Ammon's horn (tissue), 1 donor: ENCODE data around the gene CREM.
A peak's percentile ranks its signal among the peaks of the same experiment; 100 is the strongest.
"Not testable (repeated sequence)": the region's sequence is repeated elsewhere in the genome, so short reads cannot be mapped to it uniquely, and the experiment has no call there.

Experiments
- DNase-seq: peaks from one replicate; pipeline ENCODE4 v3.0.0-alpha.2; 2016; ENCODE audit warnings: low spot score

CREM gene

DNA sequence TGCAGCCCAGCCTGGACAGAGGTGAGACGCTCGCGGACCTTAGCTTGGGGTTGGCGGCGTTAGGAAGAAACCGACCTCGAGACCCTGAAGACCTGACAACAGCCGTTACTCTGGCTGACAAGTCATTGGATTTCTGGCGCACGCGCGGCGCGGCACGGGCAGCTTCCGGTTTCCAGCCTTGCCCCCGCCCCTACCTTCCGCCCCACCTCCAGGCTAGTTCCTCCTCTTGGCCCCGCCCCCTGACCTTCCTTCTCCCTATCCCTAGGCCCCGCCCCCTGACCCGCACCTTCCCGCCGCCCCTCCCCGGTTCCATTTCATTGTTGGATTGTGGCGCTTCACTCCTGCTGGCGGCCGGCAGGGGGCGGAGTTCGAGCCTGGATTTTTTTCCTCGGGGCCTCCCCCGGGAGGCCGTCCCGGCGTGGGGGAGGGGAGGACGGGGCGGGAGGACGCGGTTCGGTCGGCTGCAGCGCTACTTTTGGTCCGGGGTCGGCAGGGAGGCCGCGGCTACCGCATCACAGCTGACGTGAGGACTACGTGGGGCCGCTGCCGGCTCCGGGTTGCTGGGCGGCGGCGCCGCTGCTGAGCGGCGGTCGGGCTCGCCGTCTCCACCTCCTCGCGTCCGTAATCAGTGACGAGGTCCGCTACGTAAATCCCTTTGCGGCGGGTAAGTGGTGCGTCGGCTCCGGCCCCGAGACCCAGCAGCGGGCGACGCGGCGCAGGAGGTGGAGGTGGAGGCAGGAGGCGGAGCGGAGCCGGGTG, at the start of gene CREM:
TSS of gene CREM (plus strand) at position 317 of the 759 bp plus-strand sequence. CDS start 10,990 bp downstream, outside the sequence.
- peak; percentile 97 for DNase-seq

DNA sequence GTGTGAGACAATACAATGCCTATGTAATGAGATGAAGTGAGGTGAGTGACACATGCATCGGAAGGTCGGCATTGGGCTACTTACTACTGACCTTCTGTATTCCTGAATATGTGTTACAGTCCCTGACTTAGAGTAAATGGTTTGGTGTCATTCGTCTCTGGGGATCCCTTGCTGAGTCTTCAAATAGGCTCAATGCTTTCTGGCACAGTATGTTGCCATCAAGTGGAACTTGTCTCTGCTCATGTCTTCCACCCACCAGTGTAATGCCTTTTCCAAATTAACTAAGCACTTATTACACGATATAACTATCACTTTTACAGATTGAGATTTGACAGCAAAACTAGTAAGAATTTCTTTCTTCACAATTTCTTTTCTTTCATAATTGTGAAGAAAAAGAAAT, 47.4 kb upstream of the CREM start:
- DNase-seq = no peak

DNA sequence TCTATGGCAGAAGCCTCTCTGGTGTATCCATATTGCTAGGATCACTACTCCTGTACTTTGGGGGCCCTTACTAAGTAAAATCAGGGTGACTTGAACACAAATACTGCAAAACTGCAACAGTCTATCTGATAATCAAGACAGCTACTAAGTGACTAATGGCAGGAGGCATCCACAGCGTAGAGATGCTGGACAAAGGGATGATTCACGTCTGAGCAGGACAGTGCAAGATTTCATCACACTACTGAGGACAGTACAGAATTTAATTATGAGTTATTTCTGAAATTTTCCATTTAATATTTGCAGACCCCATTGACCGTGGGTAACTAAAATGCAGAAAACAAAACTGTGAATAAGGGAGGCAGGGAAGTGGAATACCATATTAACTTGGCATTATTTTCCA, 46.9 kb upstream of the CREM start:
- DNase-seq = peak; percentile 45

DNA sequence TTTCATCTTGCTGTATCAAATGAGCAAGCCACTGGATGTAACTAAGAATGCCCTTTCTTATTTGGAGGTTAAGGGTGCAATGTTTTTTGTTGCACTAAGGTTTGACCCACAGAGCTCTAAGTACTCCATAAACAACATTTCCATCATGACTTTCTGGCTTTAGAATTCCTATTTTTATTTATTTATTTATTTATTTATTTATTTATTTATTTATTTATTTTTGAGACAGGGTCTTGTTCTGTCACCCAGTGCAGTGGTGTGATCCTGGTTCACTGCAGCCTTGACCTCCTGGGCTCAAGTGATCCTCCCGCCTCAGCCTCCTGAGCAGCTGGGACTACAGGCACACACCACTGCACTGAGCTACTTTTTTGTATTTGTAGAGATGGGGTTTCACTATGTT, 46.4 kb upstream of the CREM start:
- not testable (repeated sequence) for DNase-seq

DNA sequence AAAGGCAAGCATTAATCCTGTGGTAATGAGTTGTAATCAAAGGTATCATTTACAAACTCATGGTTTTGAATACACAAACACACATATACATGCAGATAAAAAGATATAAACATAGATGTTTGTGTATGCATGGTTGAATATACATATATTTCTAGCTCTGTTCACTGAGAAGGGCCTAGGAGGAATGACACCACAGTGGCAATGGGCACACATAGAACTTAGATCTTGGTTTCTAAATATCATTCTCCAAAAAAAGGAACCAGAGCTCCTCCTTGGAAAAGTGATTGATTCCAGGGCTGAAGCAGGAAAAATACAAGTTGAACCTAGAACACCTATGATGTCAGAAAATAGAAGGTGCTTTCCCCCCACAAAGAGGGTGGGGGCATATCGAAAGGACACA, 43.4 kb upstream of the CREM start:
- DNase-seq = no peak

DNA sequence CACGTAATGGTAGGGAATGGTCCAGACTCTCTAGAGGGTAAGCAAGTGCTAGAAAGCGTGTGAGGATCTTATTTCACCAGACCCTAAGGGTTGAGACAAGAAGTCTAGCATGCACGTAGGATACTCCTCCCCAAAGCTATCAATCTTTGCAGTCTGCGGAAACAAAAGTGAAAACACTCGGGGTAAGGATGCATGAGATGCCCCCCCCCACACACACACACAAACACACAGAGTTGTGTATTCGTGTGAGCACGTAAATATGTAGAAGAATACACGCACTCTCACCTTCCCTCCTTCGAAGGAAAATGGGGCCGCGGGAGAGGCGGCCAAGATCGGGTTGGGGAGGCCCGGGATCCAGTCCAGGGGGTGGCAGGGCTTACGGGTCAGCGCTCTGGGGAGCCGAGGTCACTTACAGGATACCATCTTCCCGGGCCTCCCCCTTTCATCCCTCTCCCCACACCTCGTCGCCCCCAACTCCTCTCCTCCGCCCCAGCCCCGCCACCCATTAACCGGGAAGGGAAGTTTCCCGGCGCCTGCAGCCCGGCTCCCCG, 37.0 kb upstream of the CREM start:
- no peak for DNase-seq

DNA sequence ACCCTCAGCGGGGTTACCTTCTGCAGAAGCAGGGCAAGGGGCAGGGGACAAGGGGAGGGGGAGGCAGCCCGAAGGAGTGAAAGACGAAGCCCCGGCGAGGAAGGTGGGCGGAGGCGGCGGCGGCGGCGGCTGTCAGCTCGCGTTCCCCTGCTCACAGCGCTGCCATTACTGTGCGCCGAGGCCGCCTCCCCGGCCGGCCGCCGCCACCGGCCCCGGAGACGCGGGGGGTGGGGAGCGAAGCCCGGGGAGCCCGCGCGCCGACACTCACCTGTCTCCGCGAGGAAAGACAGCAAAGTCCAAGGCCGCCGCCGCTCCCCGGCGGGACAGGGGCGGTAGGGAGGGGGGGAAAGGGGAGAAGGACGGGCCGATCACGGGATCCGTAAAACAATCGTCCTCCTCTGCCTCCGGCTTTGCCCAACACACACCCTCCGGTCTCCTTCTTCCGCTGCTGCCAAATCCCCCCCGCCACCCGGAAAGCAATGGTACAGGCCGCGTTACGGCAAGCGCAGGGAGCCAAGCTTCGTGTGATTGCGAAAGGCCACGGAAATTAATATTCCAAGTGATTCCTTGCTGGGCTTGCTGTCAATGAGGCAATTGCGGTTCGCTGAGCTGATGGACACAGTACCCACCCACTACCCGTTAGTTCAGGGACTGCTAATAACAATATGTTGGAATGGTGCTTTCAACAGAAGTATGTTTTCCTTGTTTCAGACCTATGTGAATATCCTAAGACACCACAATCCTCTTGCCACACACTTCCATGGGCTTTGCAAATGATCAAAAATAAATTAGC, 36.3 kb upstream of the CREM start, which contains the start of gene CUL2:
TSS of gene CUL2 (minus strand) at position 180 of the 793 bp plus-strand sequence. CDS start 19,024 bp downstream, outside the sequence.
- DNase-seq = peak; percentile 93

DNA sequence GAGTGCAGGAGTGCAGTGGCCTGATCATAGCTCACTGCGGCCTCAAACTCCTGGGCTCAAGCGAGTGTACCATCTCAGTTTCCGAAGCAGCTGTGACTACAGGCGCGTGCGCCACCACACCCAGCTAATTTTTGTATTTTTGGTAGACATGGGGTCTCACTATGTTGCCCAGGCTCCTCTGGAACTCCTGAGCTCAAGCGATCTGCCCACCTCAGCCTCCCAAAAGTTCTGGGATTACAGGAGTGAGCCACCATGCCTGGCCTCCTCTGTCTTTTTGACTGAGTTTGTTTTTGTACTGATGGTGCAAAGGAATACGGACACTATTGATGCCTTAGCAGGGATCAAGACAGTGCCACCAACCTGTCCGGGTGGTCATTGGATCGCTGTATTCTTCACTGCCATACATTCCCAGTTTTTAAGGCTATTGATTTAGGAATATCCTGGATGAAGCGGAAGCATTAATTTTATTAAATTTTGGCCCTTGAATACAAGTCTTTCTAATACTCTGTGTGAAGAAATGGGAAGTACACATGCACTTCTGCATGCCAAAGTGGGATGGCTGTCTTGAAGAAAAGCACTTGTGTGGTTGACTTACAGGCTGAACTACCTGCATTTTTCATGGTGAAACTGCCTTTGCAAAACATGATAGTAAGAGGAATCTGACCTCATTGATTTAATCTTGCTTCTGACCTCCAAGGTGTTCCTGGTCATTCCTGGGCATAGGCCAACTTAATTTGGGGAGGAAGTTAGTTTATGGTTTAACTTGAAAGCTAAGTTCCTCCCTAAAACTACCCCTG, 34.5 kb upstream of the CREM start:
- no peak for DNase-seq

DNA sequence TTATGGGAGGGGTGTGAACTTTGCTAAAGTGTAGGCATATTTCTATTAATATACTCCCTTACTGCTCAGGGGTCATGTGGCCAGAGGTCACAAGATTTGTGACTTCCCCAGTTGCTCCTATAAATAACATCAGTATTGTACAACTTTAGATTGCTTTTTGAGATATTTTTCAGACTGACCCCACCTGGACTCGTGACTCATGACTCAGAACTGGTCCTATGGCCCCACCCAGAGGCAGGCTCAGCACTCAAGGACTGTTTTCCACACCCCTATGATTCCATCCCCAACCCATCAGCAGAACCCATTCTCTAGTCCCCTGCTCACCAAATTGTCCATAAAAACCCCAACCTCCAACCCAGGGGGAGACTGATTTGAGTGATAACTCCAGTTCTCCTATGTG, 33.8 kb upstream of the CREM start:
- DNase-seq = no peak

DNA sequence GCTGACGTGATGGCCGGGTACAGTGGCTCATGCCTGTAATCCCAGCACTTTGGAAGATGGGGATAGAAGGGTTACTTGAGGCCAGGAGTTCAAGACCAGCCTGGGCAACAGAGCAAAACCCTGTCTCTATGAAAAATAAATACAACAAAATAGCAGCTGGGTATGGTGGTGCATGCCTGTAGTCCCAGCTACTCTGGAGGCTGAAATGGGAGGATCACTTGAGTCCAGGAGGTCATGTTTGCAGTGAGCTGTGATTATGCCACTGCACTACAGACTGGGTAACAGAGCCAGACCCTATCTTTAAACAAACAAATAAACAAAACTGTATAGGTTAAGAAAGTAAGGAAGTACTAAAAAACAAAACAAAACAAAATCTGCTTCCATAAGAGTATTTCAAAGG, 30.3 kb upstream of the CREM start:
- DNase-seq = no peak

DNA sequence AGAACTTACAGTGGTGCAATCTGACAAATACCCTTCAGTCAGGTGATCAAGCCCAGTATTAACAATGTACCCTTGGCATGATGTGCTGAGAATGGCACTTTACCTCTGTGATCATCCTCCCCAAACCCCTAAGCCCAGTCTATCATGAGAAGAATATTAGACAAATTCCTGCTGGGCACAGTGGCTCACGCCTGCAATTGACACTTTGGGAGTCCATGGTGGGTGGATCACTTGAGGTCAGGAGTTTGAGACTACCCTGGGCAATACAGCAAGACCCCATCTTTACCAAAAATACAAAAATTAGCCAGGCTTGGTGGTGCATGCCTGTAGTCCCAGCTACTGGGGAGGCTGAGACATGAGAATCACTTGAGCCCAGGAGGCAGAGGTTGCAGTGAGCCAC, 29.1 kb upstream of the CREM start:
- no peak for DNase-seq

DNA sequence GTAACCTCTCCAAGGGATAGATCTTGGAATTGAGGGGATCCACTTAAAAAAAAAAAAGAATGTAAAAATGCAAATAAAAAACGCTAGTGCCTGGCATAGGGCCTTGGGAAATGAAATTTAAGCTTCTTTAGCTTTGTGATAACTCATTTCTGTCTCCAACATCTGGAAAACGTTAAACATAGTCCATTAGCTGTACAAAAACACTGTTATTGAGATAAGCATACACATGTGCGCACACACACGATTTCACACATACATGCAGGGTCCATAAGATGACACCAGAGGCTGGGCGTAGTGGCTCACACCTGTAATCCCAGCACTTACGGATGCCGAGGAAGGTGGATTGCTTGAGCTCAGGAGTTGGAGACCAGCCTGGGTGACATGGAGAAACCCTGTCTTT, 22.8 kb upstream of the CREM start:
- no peak for DNase-seq

DNA sequence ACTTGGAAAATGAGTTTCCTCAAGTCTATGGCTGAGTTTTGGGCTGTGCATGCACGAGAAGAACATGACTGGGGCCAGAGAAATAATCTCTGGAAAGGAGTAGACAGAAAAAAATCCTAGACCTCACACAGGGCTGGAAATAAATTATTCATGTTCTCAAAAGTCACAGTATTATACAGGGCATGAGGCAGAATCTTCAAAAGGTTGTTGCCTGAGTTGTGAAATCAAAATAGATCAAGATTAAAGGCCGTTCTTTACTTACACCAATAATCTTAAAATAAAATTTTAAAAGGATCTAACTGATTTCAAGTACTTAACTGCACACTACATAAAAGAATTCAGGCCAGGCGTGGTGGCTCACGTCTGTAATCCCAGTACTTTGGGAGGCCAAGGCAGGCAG, 14.1 kb upstream of the CREM start:
- no peak for DNase-seq

DNA sequence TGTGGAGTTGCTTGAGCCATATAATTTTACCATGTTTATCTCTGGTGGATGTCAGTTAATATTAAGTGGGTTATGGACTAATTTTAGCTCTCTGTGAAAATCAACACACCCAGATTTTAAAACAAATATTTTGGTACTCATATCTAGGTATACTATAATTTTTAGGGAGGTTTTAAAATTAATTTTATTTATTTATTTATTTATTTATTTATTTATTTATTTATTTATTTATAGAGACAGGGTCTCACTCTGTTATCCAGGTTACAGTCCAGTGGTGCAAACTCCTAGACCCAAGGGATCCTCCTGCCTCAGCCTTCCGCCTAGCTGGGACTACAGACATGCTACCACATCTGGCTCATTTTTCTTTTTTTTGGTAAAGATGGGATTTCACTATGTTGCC, 7.3 kb upstream of the CREM start:
- DNase-seq = no peak

DNA sequence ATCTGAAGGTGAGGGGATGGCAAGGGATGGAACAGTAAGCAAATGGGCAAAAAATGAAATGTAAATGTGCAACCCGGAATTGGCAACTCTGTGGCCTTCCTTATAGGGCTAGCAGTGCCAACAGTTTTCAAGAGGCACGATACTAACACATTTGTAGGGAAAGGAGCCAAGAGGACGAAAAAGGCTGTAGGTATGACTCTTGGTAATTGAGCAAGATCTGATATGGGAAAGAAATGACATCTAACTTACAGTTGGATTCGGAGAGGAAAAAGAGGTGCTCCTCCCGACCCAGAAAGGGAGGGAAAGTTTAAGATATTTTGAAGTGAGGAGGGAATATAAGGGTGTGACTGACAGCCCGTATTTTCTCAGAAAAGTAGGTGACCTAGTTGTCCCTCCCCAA, 2.1 kb upstream of the CREM start:
- no peak for DNase-seq

DNA sequence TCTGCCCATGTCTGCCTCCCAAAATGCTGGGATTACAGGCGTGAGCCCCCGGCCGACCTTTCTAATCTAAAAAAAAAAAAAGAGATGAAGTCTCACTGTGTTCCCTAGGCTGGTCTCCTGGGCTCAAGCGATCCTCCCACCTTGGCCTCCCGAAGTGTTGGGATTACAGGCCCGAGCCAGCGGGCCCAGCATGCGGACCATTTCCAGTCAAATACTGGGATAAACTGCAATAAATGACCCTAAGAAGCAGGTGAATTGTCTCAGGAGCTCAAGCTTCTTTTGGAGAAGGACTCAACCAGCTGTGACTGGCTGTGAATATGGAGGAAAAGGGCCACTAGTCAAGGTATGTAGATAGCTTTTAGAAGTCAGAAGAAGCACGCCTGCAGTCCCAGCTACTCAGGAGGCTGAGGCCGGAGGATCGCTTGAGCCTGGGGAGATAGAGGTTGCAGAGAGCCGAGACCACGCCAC, 550 bp upstream of the CREM start:
- DNase-seq = no peak

DNA sequence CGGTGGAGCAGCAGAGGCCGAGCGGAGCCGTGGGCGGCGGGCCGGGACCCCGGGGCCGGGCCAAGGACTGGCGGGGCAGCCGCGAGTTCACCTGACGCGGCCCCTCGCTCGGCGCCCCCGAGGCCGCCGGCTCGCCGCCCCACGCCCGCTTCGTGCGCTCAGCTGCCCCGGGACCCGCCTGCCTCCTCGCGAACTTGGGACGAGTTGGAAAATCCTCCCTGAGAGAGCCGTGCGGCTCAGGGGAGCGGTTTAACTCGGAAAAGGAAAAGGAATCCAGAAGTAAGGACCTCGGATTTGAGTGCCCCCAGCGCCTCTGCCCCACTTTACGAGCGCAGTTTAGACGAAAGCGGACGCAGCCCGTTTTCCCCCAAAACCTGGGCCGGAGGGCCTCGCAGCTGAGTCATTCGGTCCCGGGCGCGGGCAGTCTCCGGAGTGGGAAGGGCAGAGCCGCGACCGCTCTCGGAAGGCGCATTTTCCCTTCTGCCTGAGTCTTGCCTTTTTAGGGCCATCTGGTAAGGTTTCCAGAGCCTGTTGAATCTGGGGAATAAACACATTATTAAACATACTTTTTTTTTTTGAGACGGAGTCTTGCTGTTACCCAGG, 744 bp downstream of the CREM start:
- peak; percentile 54 for DNase-seq

DNA sequence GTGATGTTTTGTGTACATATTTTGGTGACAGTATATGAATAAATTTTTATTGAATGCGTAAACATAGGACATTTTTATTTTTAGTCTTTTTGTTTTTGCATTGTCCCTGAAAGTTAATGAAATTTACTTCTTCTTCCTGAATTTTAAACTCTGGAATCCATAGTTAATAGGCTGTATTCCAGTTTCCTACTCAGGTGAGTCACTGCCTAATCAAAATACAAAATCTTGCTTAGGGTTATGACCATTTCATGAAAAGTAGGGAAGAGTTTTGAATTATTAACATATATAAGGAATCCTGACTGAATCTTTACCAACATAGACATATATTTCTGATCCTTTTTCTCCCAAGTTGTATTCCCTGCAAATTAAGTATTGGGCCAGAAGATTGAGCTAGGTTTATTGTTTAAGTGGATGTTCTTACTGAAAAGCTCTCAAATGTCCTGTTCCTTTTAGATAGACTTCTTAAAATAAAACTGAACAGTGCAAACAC, 2.6 kb downstream of the CREM start:
- DNase-seq = no peak

DNA sequence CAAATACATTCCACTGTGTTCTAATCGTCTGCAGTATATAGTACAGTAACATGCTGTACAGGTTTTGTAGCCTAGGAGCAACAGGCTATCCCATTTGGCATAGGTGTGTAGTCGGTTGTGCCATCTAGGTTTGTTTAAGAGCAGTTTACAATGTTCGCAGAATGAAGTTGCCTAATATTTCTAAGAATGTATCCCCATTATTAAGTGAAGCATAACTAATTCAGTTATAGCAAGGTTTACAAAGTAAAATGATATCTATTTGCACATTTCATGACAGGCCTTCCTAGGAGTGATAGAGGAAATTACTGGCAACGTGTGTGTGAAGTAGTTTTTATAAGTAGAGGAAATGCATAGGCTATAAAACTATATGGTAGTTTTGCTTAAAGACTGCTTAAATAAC, 4.0 kb downstream of the CREM start:
- no peak for DNase-seq

DNA sequence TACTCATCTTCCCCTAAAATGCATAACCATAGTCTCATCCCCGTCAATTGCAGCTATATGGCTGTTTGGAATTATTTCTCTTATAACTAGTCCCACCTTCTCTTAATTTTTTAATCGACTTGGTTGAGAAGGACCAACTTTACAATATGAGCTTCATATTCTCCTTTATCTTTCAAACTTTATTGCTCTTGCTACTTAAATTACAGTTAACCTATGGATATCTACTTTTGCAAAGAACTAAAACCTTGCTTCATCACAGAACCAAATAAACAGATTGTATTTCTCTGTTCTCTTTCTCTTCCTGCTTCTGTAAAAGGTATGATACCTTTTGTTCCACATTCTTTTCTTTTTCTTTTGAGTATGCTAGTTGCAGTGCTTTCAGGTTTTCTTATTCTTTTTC, 6.1 kb downstream of the CREM start:
- DNase-seq = no peak

DNA sequence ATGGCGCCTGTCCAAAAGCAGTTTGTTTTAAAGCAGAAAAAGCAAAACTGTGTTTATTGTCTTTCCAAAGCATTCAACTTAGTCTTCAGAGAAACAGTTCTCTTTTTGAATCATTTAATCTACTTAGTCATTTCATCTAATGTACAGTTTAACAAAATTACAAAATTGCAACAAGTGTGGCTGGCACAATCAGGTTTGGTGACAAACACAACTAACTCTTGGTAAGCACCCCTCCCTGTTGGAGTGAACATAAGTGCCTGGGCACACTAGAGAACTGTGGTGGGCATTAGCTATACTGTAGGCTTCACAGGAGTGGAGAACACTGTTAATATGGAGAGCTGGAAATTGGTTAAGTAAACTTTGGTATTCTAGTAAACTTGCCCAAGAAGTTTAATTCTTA, 6.9 kb downstream of the CREM start:
- DNase-seq = no peak

DNA sequence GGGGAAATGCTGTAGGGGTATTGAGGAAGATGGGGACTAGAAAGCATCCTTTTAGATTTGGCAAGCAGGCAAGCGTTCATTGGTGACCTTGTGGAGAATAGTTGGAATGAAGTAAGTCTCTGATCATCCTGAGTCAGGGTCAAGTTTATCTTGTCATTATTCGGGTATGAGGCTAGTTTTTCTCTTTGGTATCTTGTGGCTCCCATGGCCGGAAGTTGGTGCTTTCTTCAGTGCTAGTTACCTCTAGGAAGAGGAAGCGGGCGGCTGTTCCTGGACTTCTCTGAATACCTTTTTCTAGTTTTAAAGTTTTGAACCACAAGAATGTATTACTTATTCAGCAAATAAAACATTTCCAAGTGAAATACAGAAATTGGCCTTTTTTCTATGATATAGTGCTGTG, 9.2 kb downstream of the CREM start:
- no peak for DNase-seq
